CD14-positive monocyte (primary cell): ENCODE results near the gene TM7SF3. TPM values are rescaled to one million over a fixed set of nuclear protein-coding genes. Genes with fewer than 3 reads are reported as not detected.
"Not testable (repeated sequence)": the region's sequence is repeated elsewhere in the genome, so short reads cannot be mapped to it uniquely, and the experiment has no call there.

ENCODE experiments used
- DNase-seq, 3 donors: peaks; one replicate each; pipeline ENCODE4 v3.0.0-alpha.2; 2011 to 2022
- H2AFZ ChIP-seq: 2 replicates; pipeline ENCODE4 v1.6.0; 2012; ENCODE audit warnings: mild to moderate bottlenecking, low read depth, low read length, inconsistent platforms; ENCODE audit not compliant: insufficient read depth, poor library complexity, severe bottlenecking
- H3K27ac ChIP-seq, 2 donors: 1 replicate in 1 of 2; 2 replicates in 1 of 2; pipeline ENCODE4 v1.5.1; 2012 to 2013; ENCODE audit warnings: low read length in 2 of 2, control low read depth in 1 of 2, inconsistent platforms in 1 of 2, low read depth in 1 of 2, mild to moderate bottlenecking in 1 of 2
- H3K27me3 ChIP-seq, 2 donors: one replicate each; pipeline versions ENCODE4 v1.6.0 to v1.6.1; 2011 to 2013; ENCODE audit warnings: low read length in 2 of 2; ENCODE audit not compliant: control insufficient read depth in 2 of 2, insufficient read depth in 2 of 2
- H3K36me3 ChIP-seq, 2 donors: replicated peaks in 1 of 2; 1 replicate in 1 of 2; 2 replicates in 1 of 2; pipeline versions ENCODE4 v1.5.1 to v1.6.1; 2012 to 2013; ENCODE audit warnings: low read length in 2 of 2, control low read depth in 1 of 2, inconsistent platforms in 1 of 2, mild to moderate bottlenecking in 1 of 2; ENCODE audit not compliant: insufficient read depth in 2 of 2, control insufficient read depth in 1 of 2
- H3K4me1 ChIP-seq, 2 donors: 1 replicate in 1 of 2; 2 replicates in 1 of 2; pipeline versions ENCODE4 v1.5.1 to v1.6.1; 2012 to 2013; ENCODE audit warnings: low read length in 2 of 2, control low read depth in 1 of 2, inconsistent platforms in 1 of 2, mild to moderate bottlenecking in 1 of 2, moderate library complexity in 1 of 2; ENCODE audit not compliant: insufficient read depth in 2 of 2, control insufficient read depth in 1 of 2
- H3K4me2 ChIP-seq: replicated peaks from 2 replicates; pipeline ENCODE3; 2012; ENCODE audit warnings: low read length, moderate library complexity, mild to moderate bottlenecking; ENCODE audit not compliant: poor library complexity, severe bottlenecking; ENCODE audit errors: extremely low read depth
- H3K4me3 ChIP-seq, 3 experiments: fragments of 200-600 bp in 1 of 3; sonication (generic) in 1 of 3; replicated peaks in 1 of 3; 1 replicate in 2 of 3; 2 replicates in 1 of 3; pipeline ENCODE4 v1.5.1; 2011 to 2013; ENCODE audit warnings: low read length in 3 of 3, mild to moderate bottlenecking in 3 of 3, control low read depth in 2 of 3, low read depth in 2 of 3, inconsistent platforms in 1 of 3, moderate library complexity in 1 of 3
- H3K79me2 ChIP-seq: 2 replicates; pipeline ENCODE4 v1.6.0; 2012; ENCODE audit warnings: mild to moderate bottlenecking, control low read depth, inconsistent platforms, low read length, moderate library complexity; ENCODE audit not compliant: insufficient read depth
- H3K9ac ChIP-seq: 2 replicates; pipeline ENCODE4 v1.6.0; 2017; ENCODE audit warnings: low read length, mild to moderate bottlenecking; ENCODE audit not compliant: insufficient read depth, poor library complexity, severe bottlenecking
- H3K9me3 ChIP-seq, 2 donors: replicated peaks in 1 of 2; 1 replicate in 1 of 2; 2 replicates in 1 of 2; pipeline versions ENCODE4 v1.5.1 to v1.6.1; 2012 to 2013; ENCODE audit warnings: low read length in 2 of 2, control low read depth in 1 of 2; ENCODE audit not compliant: control insufficient read depth in 1 of 2, insufficient read depth in 1 of 2
- H4K20me1 ChIP-seq: 2 replicates; pipeline ENCODE4 v1.6.0; 2012; ENCODE audit warnings: mild to moderate bottlenecking, low read length, control low read depth, moderate library complexity; ENCODE audit not compliant: insufficient read depth
- H3K27ac Mint-ChIP-seq, 7 donors: one replicate each; pipeline ENCODE4 v1.8.0; 2020; ENCODE audit warnings: mild to moderate bottlenecking in 7 of 7, mixed read lengths in 7 of 7, moderate library complexity in 6 of 7, inconsistent platforms in 2 of 7
- H3K27me3 Mint-ChIP-seq, 3 donors: one replicate each; pipeline ENCODE4 v1.8.0; 2021 to 2022; ENCODE audit warnings: low read depth in 3 of 3, mild to moderate bottlenecking in 3 of 3, mixed read lengths in 3 of 3, moderate library complexity in 3 of 3, inconsistent platforms in 1 of 3
- H3K36me3 Mint-ChIP-seq, 2 donors: one replicate each; pipeline ENCODE4 v1.8.0; 2020; ENCODE audit warnings: mixed read lengths in 2 of 2, inconsistent platforms in 1 of 2, mild to moderate bottlenecking in 1 of 2
- H3K4me1 Mint-ChIP-seq: one replicate; pipeline ENCODE4 v1.8.0; 2020; ENCODE audit warnings: mild to moderate bottlenecking, mixed read lengths
- H3K4me3 Mint-ChIP-seq, 2 donors: one replicate each; pipeline ENCODE4 v1.8.0; 2020; ENCODE audit warnings: mild to moderate bottlenecking in 2 of 2, mixed read lengths in 2 of 2, moderate library complexity in 1 of 2
- H3K9me3 Mint-ChIP-seq, 7 donors: one replicate each; pipeline ENCODE4 v1.8.0; 2020 to 2022; ENCODE audit warnings: mixed read lengths in 7 of 7, mild to moderate bottlenecking in 6 of 7, moderate library complexity in 6 of 7, inconsistent platforms in 2 of 7
- CTCF ChIP-seq: fragments of 200-600 bp; IDR thresholded peaks from one replicate; pipeline ENCODE4 v1.8.0; 2022; ENCODE audit warnings: antibody characterized with exemption, mild to moderate bottlenecking
- WGBS: methylation state at CpG from one replicate; pipeline ENCODE4 v1.1.5; 2013; ENCODE audit warnings: missing lambda C conversion rate; ENCODE audit not compliant: insufficient coverage; 5-methylcytosine and 5-hydroxymethylcytosine counted together
- intact Hi-C, 2 donors: fragments of 100-400 bp; cut with micrococcal nuclease; formaldehyde crosslinking; loops; one replicate each; pipeline versions ENCODE4 v1.15.0 to v1.15.1; 2023
- polyA plus RNA-seq, 3 donors: library from polyadenylated mRNA; depleted of rRNA in 1 of 3; unstranded in 2 of 3; stranded (reverse) in 1 of 3; fragments of 300-500 nt in 2 of 3; fragments of >200 nt in 1 of 3; fragmentation: Illumina TruSeq in 2 of 3; gene quantifications; 1 replicate in 2 of 3; 2 replicates in 1 of 3; pipeline ENCODE4 v1.2.3, GENCODE V29; 2012 to 2021

TM7SF3 gene
- polyA plus RNA-seq, 3 donors: 36.3 to 85.9 (median 71.7) TPM

GRCh38 chr12:27048822-27049752 lies 34.9 kb upstream of the TM7SF3 start:
- peaks cover 0 to 2% of the 10 kb centered on the region in 2 donors for H3K36me3 Mint-ChIP-seq
- intact Hi-C loops: no loop called here
- no peak overlapping the region for H2AFZ ChIP-seq
- WGBS: no CpG with 5 or more reads among the region's 4 CpGs
- no peaks in the 10 kb centered on the region for H3K79me2 ChIP-seq
- no peak overlapping the region for H3K4me3 ChIP-seq
- no peak overlapping the region for H3K27ac Mint-ChIP-seq
- no peaks in the 10 kb centered on the region for H3K9me3 ChIP-seq
- DNase-seq: no peak
- H3K4me1 Mint-ChIP-seq: no peaks in the 10 kb centered on the region
- H3K27ac ChIP-seq: no peak overlapping the region
- no peaks in the 10 kb centered on the region for H3K4me1 ChIP-seq
- no peaks in the 10 kb centered on the region for H4K20me1 ChIP-seq
- no peaks in the 10 kb centered on the region for H3K36me3 ChIP-seq
- no peak overlapping the region for H3K9ac ChIP-seq
- H3K4me3 Mint-ChIP-seq: no peak overlapping the region
- peaks cover 0 to 5% (median 0%) of the 10 kb centered on the region in 7 donors for H3K9me3 Mint-ChIP-seq
- no peak for TF ChIP-seq CTCF
- H3K4me2 ChIP-seq: no peak overlapping the region
- peaks cover 0 to 3% (median 0%) of the 10 kb centered on the region in 3 donors for H3K27me3 Mint-ChIP-seq
- H3K27me3 ChIP-seq: no peaks in the 10 kb centered on the region

GRCh38 chr12:27042018-27042417 lies 27.8 kb upstream of the TM7SF3 start:
- Mint-ChIP-seq H3K36me3 (peaks cover 7 to 17% of the 10 kb centered on the region in 2 donors), H3K9me3 (peaks cover 7 to 21% (median 11%) of the 10 kb centered on the region in 7 donors)
- H3K4me1 Mint-ChIP-seq, DNase-seq, H3K4me3 Mint-ChIP-seq, H3K27me3 ChIP-seq, H4K20me1 ChIP-seq, H2AFZ ChIP-seq, H3K27me3 Mint-ChIP-seq, H3K27ac ChIP-seq, intact Hi-C loops, H3K4me3 ChIP-seq, H3K9me3 ChIP-seq, H3K4me2 ChIP-seq, H3K27ac Mint-ChIP-seq, H3K36me3 ChIP-seq, H3K79me2 ChIP-seq, H3K9ac ChIP-seq, H3K4me1 ChIP-seq: not testable (repeated sequence)
- WGBS: no CpG with 5 or more reads among the region's 1 CpG

- H3K36me3 ChIP-seq, H3K9me3 ChIP-seq, H3K4me1 Mint-ChIP-seq, H3K4me3 Mint-ChIP-seq, H4K20me1 ChIP-seq, DNase-seq, H3K27me3 ChIP-seq, H3K9ac ChIP-seq, H2AFZ ChIP-seq, H3K4me2 ChIP-seq, intact Hi-C loops, H3K79me2 ChIP-seq, H3K27ac Mint-ChIP-seq, H3K27me3 Mint-ChIP-seq, H3K4me1 ChIP-seq, H3K4me3 ChIP-seq, H3K27ac ChIP-seq: not testable (repeated sequence)
- Mint-ChIP-seq H3K36me3 (peaks cover 7 to 20% of the 10 kb centered on the region in 2 donors), H3K9me3 (peaks cover 7 to 21% (median 11%) of the 10 kb centered on the region in 7 donors)
- WGBS: no CpG with 5 or more reads among the region's 4 CpGs
Observed at GRCh38 chr12:27040637-27041036, 26.5 kb upstream of the TM7SF3 start.
